Measurements from ENCODE around the gene FOXO3B. TPM values are rescaled to one million over a fixed set of nuclear protein-coding genes. Genes with fewer than 3 reads are reported as not detected.
"Not testable (repeated sequence)": the region's sequence is repeated elsewhere in the genome, so short reads cannot be mapped to it uniquely, and the experiment has no call there.

FOXO3B gene
- polyA plus RNA-seq = under 1 TPM; 0.28 to 0.33 TPM

- WGBS, 2 donors = 1% methylated on average over 34 to 53 of the region's 58 CpGs
- peak within 1 kb of the TSS in 1 of 2 donors; percentile 22 for H3K27ac ChIP-seq (ENCODE audit: low read depth in 2 of 2, low read length in 1 of 2)
Measured at GRCh38 chr17:18681767-18682571, at the start of gene FOXO3B. FOXO3B (minus strand) TSS chr17:18682314; CDS start chr17:18681651, 663 bp downstream.

DNA sequence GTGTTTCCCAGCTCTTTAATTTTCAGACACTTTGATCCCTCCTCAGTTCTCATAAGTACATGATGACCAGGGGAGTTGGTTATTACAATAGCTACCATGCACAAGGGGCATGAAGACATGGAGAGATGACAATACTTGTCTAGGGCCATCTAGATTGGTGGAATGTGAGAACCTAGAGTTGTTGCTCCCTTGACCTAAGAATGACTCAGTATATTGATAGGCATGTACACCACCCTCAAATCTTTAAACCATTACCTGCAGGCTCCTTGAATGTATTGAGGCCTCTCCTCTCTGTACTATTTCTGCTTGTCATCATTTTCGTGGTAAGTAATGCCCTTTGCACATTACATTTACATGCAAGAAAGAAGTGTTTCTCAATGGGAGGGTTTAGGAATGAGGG lies 41.4 kb upstream of the FOXO3B start:
- H3K27ac ChIP-seq (ENCODE audit: low read depth in 2 of 2, low read length in 1 of 2); H3K4me1 ChIP-seq (ENCODE audit: control insufficient read depth in 2 of 2, insufficient read depth in 2 of 2, low read length in 1 of 2); H3K27me3 ChIP-seq (ENCODE audit: control insufficient read depth in 1 of 2, insufficient read depth in 2 of 2, low read length in 2 of 2); H3K4me3 ChIP-seq (ENCODE audit: low read depth in 1 of 2, low read length in 2 of 2); H3K9me3 ChIP-seq (ENCODE audit: control insufficient read depth in 2 of 2, insufficient read depth in 1 of 2, low read depth in 1 of 2, low read length in 1 of 2); H3K36me3 ChIP-seq (ENCODE audit: control insufficient read depth in 2 of 2, insufficient read depth in 2 of 2, low read length in 1 of 2): not testable (repeated sequence)
- 64 to 80% methylated on average over 1 of the region's 1 CpG for WGBS, 2 donors

More at GRCh38 chr17:18681767-18682571, at the start of gene FOXO3B:
- H3K27me3 ChIP-seq (ENCODE audit: control insufficient read depth in 1 of 2, insufficient read depth in 2 of 2, low read length in 2 of 2); H3K36me3 ChIP-seq (ENCODE audit: control insufficient read depth in 2 of 2, insufficient read depth in 2 of 2, low read length in 1 of 2); H3K4me1 ChIP-seq (ENCODE audit: control insufficient read depth in 2 of 2, insufficient read depth in 2 of 2, low read length in 1 of 2); H3K9me3 ChIP-seq (ENCODE audit: control insufficient read depth in 2 of 2, insufficient read depth in 1 of 2, low read depth in 1 of 2, low read length in 1 of 2): not testable (repeated sequence)
- peak within 1 kb of the TSS; percentile 41 to 45 for H3K4me3 ChIP-seq (ENCODE audit: low read depth in 1 of 2, low read length in 2 of 2)

GRCh38 chr17:18722612-18723011 lies 40.5 kb upstream of the FOXO3B start:
- H3K4me3 ChIP-seq (ENCODE audit: low read depth in 1 of 2, low read length in 2 of 2); H3K36me3 ChIP-seq (ENCODE audit: control insufficient read depth in 2 of 2, insufficient read depth in 2 of 2, low read length in 1 of 2); H3K27me3 ChIP-seq (ENCODE audit: control insufficient read depth in 1 of 2, insufficient read depth in 2 of 2, low read length in 2 of 2); H3K4me1 ChIP-seq (ENCODE audit: control insufficient read depth in 2 of 2, insufficient read depth in 2 of 2, low read length in 1 of 2); H3K9me3 ChIP-seq (ENCODE audit: control insufficient read depth in 2 of 2, insufficient read depth in 1 of 2, low read depth in 1 of 2, low read length in 1 of 2): not testable (repeated sequence)
- whole genome bisulfite sequencing, 2 donors = 53 to 66% methylated on average over 5 of the region's 5 CpGs
- H3K27ac ChIP-seq (ENCODE audit: low read depth in 2 of 2, low read length in 1 of 2) = peak overlapping the region in 1 of 2 donors; percentile 63

DNA sequence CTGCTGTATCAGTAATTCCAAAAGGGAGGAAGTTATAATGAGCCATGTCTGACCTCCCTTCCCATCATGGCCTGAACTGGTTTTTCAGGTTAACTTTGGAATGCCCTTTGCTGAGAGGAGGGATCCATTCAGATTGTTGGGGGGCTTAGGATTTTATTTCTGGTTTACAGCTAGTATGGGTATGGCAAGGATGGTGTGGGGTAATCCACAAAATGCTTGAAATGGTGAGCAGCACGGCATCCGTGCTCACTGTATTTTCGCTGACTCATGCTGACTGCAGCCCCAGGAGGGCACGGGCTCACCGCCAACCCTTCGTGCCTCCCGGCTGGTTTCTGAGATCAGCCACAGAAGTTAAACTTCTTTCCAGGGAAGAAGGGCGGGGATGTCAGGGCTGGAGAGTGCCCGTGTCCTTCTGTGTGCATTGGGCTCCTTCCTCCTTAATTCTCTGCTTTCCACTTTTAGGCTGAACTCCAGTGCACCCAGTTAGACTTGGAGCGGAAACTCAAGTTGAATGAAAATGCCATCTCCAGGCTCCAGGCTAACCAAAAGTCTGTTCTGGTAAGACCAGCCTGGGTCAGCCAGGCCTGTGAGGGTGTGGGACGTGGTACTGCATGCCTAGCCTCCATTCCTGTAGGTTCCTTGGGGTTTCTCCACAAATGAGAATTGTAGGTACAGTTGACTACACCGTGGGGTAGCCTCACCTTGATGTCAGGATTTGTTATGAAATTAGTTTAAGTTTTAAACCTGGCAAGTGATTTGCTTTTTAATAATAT lies 39.8 kb upstream of the FOXO3B start:
- peak overlapping the region in 1 of 2 donors; percentile 22 for H3K27ac ChIP-seq (ENCODE audit: low read depth in 2 of 2, low read length in 1 of 2)
- not testable (repeated sequence) for H3K36me3 ChIP-seq (ENCODE audit: control insufficient read depth in 2 of 2, insufficient read depth in 2 of 2, low read length in 1 of 2); H3K4me1 ChIP-seq (ENCODE audit: control insufficient read depth in 2 of 2, insufficient read depth in 2 of 2, low read length in 1 of 2); H3K27me3 ChIP-seq (ENCODE audit: control insufficient read depth in 1 of 2, insufficient read depth in 2 of 2, low read length in 2 of 2); H3K9me3 ChIP-seq (ENCODE audit: control insufficient read depth in 2 of 2, insufficient read depth in 1 of 2, low read depth in 1 of 2, low read length in 1 of 2); H3K4me3 ChIP-seq (ENCODE audit: low read depth in 1 of 2, low read length in 2 of 2)
- WGBS, 2 donors = 49 to 69% methylated on average over 1 of the region's 12 CpGs

- not testable (repeated sequence) for H3K9me3 ChIP-seq (ENCODE audit: control insufficient read depth in 2 of 2, insufficient read depth in 1 of 2, low read depth in 1 of 2, low read length in 1 of 2); H3K36me3 ChIP-seq (ENCODE audit: control insufficient read depth in 2 of 2, insufficient read depth in 2 of 2, low read length in 1 of 2); H3K27me3 ChIP-seq (ENCODE audit: control insufficient read depth in 1 of 2, insufficient read depth in 2 of 2, low read length in 2 of 2); H3K4me3 ChIP-seq (ENCODE audit: low read depth in 1 of 2, low read length in 2 of 2); H3K4me1 ChIP-seq (ENCODE audit: control insufficient read depth in 2 of 2, insufficient read depth in 2 of 2, low read length in 1 of 2)
- H3K27ac ChIP-seq (ENCODE audit: low read depth in 2 of 2, low read length in 1 of 2) = peak overlapping the region; percentile 86 to 92
- 59 to 62% methylated on average over 12 of the region's 12 CpGs for WGBS, 2 donors
Measured at GRCh38 chr17:18719428-18720110, 37.5 kb upstream of the FOXO3B start.

DNA sequence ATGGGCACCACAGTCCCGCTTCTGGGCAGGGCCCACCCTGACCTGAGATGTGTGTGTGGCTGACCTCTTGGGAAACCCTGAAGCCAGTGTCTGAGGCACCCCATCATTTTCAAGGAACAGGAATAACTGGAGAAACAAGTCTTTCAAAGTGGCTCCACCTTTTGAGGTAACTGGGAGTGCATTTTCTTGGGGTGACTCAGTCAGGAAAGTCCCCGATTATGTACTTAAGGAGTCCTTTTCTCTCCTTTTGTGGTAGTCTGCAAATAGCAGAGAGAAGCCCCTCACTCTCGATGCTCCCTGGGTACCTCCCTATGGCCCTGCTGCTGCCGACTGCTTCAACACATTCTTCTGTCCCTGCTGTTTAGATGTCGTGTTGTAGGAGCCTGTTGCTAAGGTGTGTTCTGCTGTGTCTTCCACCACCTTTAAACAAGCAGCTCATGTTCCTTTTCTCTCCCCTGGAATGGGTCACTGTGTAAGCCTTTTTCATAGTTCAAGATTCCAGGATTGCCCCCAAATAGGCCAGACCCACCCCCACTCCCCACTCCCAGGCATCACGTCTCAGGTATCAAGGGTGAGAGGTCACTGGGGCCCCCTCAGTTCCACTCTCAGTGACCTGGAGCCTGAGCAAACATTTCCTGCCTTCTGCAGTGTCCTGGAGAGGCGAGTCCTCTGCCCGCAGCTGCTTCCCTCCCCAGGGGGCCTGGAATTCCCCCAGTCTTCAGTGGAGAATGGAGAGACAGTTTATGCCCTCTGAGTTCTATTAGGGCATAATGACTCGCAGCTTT lies 36.7 kb upstream of the FOXO3B start:
- 27 to 38% methylated on average over 8 of the region's 9 CpGs for WGBS, 2 donors
- peak overlapping the region; percentile 86 to 92 for H3K27ac ChIP-seq (ENCODE audit: low read depth in 2 of 2, low read length in 1 of 2)

GRCh38 chr17:18712354-18712999 lies 30.4 kb upstream of the FOXO3B start:
- not testable (repeated sequence) for H3K27ac ChIP-seq (ENCODE audit: low read depth in 2 of 2, low read length in 1 of 2); H3K27me3 ChIP-seq (ENCODE audit: control insufficient read depth in 1 of 2, insufficient read depth in 2 of 2, low read length in 2 of 2); H3K4me1 ChIP-seq (ENCODE audit: control insufficient read depth in 2 of 2, insufficient read depth in 2 of 2, low read length in 1 of 2); H3K36me3 ChIP-seq (ENCODE audit: control insufficient read depth in 2 of 2, insufficient read depth in 2 of 2, low read length in 1 of 2); H3K9me3 ChIP-seq (ENCODE audit: control insufficient read depth in 2 of 2, insufficient read depth in 1 of 2, low read depth in 1 of 2, low read length in 1 of 2); H3K4me3 ChIP-seq (ENCODE audit: low read depth in 1 of 2, low read length in 2 of 2)
- 14 to 15% methylated on average over 7 of the region's 7 CpGs for WGBS, 2 donors

More for the DNA sequence above, 36.7 kb upstream of the FOXO3B start:
- H3K27me3 ChIP-seq (ENCODE audit: control insufficient read depth in 1 of 2, insufficient read depth in 2 of 2, low read length in 2 of 2); H3K9me3 ChIP-seq (ENCODE audit: control insufficient read depth in 2 of 2, insufficient read depth in 1 of 2, low read depth in 1 of 2, low read length in 1 of 2); H3K4me3 ChIP-seq (ENCODE audit: low read depth in 1 of 2, low read length in 2 of 2); H3K4me1 ChIP-seq (ENCODE audit: control insufficient read depth in 2 of 2, insufficient read depth in 2 of 2, low read length in 1 of 2); H3K36me3 ChIP-seq (ENCODE audit: control insufficient read depth in 2 of 2, insufficient read depth in 2 of 2, low read length in 1 of 2): not testable (repeated sequence)

- H3K27ac ChIP-seq (ENCODE audit: low read depth in 2 of 2, low read length in 1 of 2) = not testable (repeated sequence)
- 94 to 97% methylated on average over 3 of the region's 3 CpGs for WGBS, 2 donors
Measured at GRCh38 chr17:18708215-18708614, 26.1 kb upstream of the FOXO3B start.

GRCh38 chr17:18705955-18706354 lies 23.8 kb upstream of the FOXO3B start:
- WGBS, 2 donors = 74 to 87% methylated on average over 3 of the region's 3 CpGs

More at GRCh38 chr17:18708215-18708614, 26.1 kb upstream of the FOXO3B start:
- H3K36me3 ChIP-seq (ENCODE audit: control insufficient read depth in 2 of 2, insufficient read depth in 2 of 2, low read length in 1 of 2); H3K27me3 ChIP-seq (ENCODE audit: control insufficient read depth in 1 of 2, insufficient read depth in 2 of 2, low read length in 2 of 2); H3K4me3 ChIP-seq (ENCODE audit: low read depth in 1 of 2, low read length in 2 of 2); H3K4me1 ChIP-seq (ENCODE audit: control insufficient read depth in 2 of 2, insufficient read depth in 2 of 2, low read length in 1 of 2); H3K9me3 ChIP-seq (ENCODE audit: control insufficient read depth in 2 of 2, insufficient read depth in 1 of 2, low read depth in 1 of 2, low read length in 1 of 2): not testable (repeated sequence)

More at GRCh38 chr17:18705955-18706354, 23.8 kb upstream of the FOXO3B start:
- not testable (repeated sequence) for H3K9me3 ChIP-seq (ENCODE audit: control insufficient read depth in 2 of 2, insufficient read depth in 1 of 2, low read depth in 1 of 2, low read length in 1 of 2); H3K27ac ChIP-seq (ENCODE audit: low read depth in 2 of 2, low read length in 1 of 2); H3K36me3 ChIP-seq (ENCODE audit: control insufficient read depth in 2 of 2, insufficient read depth in 2 of 2, low read length in 1 of 2); H3K4me3 ChIP-seq (ENCODE audit: low read depth in 1 of 2, low read length in 2 of 2); H3K27me3 ChIP-seq (ENCODE audit: control insufficient read depth in 1 of 2, insufficient read depth in 2 of 2, low read length in 2 of 2); H3K4me1 ChIP-seq (ENCODE audit: control insufficient read depth in 2 of 2, insufficient read depth in 2 of 2, low read length in 1 of 2)
